ENCODE results near the gene TLL2. TPM values are rescaled to one million over a fixed set of nuclear protein-coding genes. Genes with fewer than 3 reads are reported as not detected.
"Not testable (repeated sequence)": the region's sequence is repeated elsewhere in the genome, so short reads cannot be mapped to it uniquely, and the experiment has no call there.

The TLL2 gene
- total RNA-seq (2014; rRNA removed; shearing (Covaris generic)), result 0.31 and 0.64 TPM in 2 replicates

GRCh38 chr10:96513698-96514561 is at the start of gene TLL2:
TSS of gene TLL2 (minus strand) at chr10:96513926. CDS start at chr10:96513685, 241 bp downstream.
- DNase-seq (ENCODE audit: low spot score), result peak; percentile 84

GRCh38 chr10:96560966-96561887 is 47.5 kb upstream of the TLL2 start:
- no peak for DNase-seq (ENCODE audit: low spot score)

GRCh38 chr10:96560489-96560888 is 46.8 kb upstream of the TLL2 start:
- DNase-seq (ENCODE audit: low spot score), result no peak

- peak; percentile 6 for DNase-seq (ENCODE audit: low spot score)
Observed at GRCh38 chr10:96556003-96556402, 42.3 kb upstream of the TLL2 start.

- DNase-seq (ENCODE audit: low spot score), result no peak
Observed at GRCh38 chr10:96555330-96555729, 41.6 kb upstream of the TLL2 start.

GRCh38 chr10:96548589-96548988 is 34.9 kb upstream of the TLL2 start:
- no peak for DNase-seq (ENCODE audit: low spot score)

- DNase-seq (ENCODE audit: low spot score), result not testable (repeated sequence)
Observed at GRCh38 chr10:96545558-96545957, 31.8 kb upstream of the TLL2 start.

GRCh38 chr10:96541921-96542320 is 28.2 kb upstream of the TLL2 start:
- no peak for DNase-seq (ENCODE audit: low spot score)

- DNase-seq (ENCODE audit: low spot score), result no peak
Observed at GRCh38 chr10:96540240-96540639, 26.5 kb upstream of the TLL2 start.

GRCh38 chr10:96538683-96539082 is 25.0 kb upstream of the TLL2 start:
- DNase-seq (ENCODE audit: low spot score), result no peak

GRCh38 chr10:96536129-96536528 is 22.4 kb upstream of the TLL2 start:
- no peak for DNase-seq (ENCODE audit: low spot score)

- no peak for DNase-seq (ENCODE audit: low spot score)
Observed at GRCh38 chr10:96532523-96532922, 18.8 kb upstream of the TLL2 start.

GRCh38 chr10:96529634-96530279 is 16.0 kb upstream of the TLL2 start:
- no peak for DNase-seq (ENCODE audit: low spot score)

GRCh38 chr10:96524741-96525140 is 11.0 kb upstream of the TLL2 start:
- DNase-seq (ENCODE audit: low spot score), result no peak

- no peak for DNase-seq (ENCODE audit: low spot score)
Observed at GRCh38 chr10:96517284-96517683, 3.6 kb upstream of the TLL2 start.

- DNase-seq (ENCODE audit: low spot score), result no peak
Observed at GRCh38 chr10:96516337-96516736, 2.6 kb upstream of the TLL2 start.

- DNase-seq (ENCODE audit: low spot score), result no peak
Observed at GRCh38 chr10:96513305-96513697, 425 bp downstream of the TLL2 start.

GRCh38 chr10:96512524-96513304 is 1.0 kb downstream of the TLL2 start:
- DNase-seq (ENCODE audit: low spot score), result no peak

GRCh38 chr10:96511044-96511945 is 2.4 kb downstream of the TLL2 start:
- peak; percentile 27 for DNase-seq (ENCODE audit: low spot score)

- DNase-seq (ENCODE audit: low spot score), result peak; percentile 18
Observed at GRCh38 chr10:96509017-96509641, 4.6 kb downstream of the TLL2 start.
